Lower leg skin (tissue), 3 donors: Measurements from ENCODE around the gene PRLH.

Source experiments
- CTCF ChIP-seq, 3 donors: fragments of 450-650 bp; IDR thresholded peaks; one replicate each; pipeline ENCODE4 v1.5.1; 2016; ENCODE audit warnings: antibody characterized with exemption in 3 of 3, mild to moderate bottlenecking in 3 of 3, moderate library complexity in 2 of 3
- POLR2A ChIP-seq, 2 donors: fragments of 450-650 bp; IDR thresholded peaks; one replicate each; pipeline ENCODE4 v1.6.1; 2016 to 2017; ENCODE audit warnings: antibody characterized with exemption in 2 of 2, mild to moderate bottlenecking in 1 of 2, moderate library complexity in 1 of 2

- TF ChIP-seq CTCF (IDR thresholded peaks at IDR 0.05) = no peak
- no peak for TF ChIP-seq POLR2A (IDR thresholded peaks at IDR 0.05)
These were observed 46.7 kb upstream of the PRLH start for GRCh38 chr2:237519506-237520245.
